Hematopoietic multipotent progenitor cell treated with erythropoietin and hydrocortisone succinate and interleukin-3 and kit ligand, for 6 days (in vitro differentiated cells): Measurements from ENCODE around the gene GNAO1.
"Not testable (repeated sequence)": the region's sequence is repeated elsewhere in the genome, so short reads cannot be mapped to it uniquely, and the experiment has no call there.

Experiments used
- DNase-seq: peaks from one replicate; pipeline ENCODE4 v3.0.0-alpha.2; 2015

The GNAO1 gene

GRCh38 chr16:56370185-56370874 is 179.0 kb downstream of the GNAO1 start:
- DNase-seq: no peak

GRCh38 chr16:56370875-56371659 is 179.8 kb downstream of the GNAO1 start:
- DNase-seq: no peak

DNA sequence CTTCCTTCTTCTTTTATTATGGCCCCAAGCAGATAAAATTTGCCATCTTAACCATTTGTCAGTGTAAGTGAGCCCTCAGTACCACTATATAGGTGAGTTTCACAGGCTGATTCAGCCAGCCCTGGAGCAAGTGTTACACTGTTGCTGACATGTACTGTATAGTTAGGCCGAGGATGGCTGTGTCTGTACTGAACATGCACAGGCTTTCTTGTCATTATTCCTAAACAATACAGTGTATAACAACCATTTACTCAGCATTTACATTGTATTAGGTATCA is 180.3 kb downstream of the GNAO1 start:
- DNase-seq: no peak

DNA sequence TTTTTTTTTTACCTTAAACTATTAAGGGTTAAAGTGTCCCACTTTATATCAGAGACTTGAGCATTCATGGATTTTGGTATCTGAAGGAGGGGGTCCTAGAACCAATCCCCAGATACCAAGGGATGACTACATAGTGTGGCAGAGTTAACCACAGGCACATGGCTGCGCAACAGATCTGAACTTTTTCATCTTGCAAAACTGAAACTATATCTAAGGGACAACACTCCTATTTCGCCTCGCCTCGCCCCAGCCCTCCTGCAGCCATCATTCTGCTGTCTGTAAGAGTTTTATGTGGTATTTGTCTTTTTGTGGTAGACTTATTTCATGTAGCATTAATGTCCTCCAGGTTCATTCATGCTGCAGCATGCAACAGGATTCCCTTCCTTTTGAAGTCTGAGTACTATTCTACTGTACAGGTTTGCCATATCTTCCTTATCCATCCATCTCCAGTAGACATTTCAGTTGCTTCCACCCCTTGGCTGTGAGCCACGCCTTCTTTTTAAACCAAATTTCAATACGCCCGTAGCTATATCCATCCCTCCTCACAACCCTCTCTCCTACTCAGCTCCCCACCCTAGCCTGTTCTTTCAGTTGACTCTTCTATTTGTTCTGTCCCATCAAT is 180.8 kb downstream of the GNAO1 start:
- DNase-seq: peak; percentile 41

DNA sequence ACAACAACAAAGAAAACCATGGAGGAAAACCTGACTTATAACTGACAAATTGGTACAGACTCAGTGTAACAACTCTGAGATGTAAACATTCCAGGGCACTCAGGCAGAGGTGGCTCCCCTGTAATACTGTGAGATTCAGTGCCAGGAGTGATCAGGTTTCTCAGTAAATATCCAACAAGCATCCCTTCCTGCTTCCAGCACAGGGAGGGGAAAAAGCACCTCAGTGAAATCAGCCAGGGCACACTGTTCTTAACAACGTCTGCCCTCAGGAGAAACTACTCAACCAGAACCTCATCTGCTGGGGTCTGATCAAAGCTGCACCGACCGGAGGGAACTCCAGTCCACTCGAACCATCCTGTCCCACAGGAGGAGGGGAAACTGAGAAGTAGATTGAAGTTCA is 181.7 kb downstream of the GNAO1 start:
- no peak for DNase-seq

DNA sequence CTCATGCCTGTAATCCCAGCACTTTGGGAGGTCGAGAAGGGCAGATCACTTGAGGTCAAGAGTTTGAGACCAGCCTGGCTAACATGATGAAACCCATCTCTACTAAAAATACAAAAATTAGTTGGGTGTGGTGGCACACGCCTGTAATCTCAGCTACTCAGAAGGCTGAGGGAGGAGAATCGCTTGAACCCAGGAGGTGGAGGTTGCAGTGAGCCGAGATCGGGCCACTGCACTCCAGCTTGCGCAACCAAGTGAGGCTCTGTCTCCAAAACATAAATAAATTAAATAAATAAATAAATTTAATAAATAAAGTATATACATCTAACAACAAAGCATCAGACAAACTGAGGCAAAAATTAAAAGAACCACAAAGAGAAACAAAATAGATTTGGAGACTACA is 184.5 kb downstream of the GNAO1 start:
- DNase-seq: not testable (repeated sequence)

- not testable (repeated sequence) for DNase-seq
These were observed 187.8 kb downstream of the GNAO1 start for GRCh38 chr16:56379044-56379443.

DNA sequence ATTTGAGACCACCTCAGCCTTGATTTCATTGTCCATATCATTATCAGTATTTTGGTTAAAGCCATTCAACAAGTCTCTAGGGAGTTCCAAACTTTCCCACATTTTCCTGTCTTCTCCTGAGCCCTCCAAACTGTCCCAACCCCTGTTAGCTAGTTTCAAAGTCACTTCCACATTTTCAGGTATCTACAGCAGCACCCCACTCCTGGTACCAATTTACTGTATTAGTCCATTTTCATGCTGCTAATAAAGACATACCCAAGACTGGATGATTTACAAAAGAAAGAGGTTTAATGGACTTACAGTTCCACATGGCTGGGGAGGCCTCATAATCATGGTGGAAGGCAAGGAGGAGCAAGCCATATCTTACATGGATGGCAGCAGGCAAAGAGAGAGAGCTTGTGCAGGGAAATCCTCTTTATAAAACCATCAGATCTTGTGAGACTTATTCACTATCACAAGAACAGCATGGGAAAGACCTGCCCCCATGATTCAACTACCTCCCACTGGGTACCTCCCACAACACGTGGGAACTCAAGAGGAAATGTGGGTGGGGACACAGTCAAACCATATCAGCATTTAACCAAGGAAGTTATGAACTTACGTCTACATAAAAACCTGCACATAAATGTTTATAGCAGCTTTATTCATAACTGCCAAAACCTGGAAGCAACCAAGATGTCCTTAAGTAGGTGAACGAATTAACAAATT is 189.6 kb downstream of the GNAO1 start:
- DNase-seq: not testable (repeated sequence)

DNA sequence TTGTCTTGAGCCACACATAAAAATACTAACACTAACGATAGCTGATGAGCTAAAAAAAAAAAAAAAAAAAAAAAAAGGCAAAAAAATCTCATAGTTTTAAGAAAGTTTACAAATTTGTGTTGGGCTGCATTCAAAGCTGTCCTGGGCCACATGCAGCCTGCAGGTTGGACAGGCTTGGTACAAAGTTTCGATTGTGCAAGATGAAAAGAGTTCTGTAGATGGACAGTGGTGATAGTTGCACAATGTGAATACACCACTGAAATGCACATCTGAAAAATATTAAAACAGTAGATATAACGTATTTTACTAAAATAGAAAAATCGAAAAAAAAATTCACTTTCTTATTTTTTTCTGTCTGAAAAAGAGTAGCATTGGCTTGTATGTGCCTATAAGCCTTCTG is 191.2 kb downstream of the GNAO1 start:
- peak; percentile 15 for DNase-seq

DNA sequence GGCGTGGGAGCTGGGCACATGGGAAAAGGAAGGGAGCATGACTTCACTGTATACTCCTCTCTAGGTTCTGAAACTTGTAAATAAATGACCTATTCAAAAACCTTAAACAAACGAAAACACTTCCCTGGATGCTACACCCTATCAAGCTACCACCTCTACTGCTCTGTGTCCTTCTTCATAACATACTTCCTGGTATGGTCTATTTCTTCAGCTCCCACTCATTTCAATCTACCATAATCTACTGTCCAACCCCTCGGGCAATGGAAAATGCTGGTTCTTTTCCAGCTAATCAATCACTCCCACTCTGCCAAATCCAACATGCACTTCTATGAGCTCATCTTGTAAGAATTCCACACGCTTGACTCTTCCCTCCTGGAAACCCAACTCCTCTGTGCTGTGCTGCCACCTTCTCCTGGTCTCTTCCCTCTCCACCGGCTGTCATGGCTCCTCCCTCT is 191.6 kb downstream of the GNAO1 start:
- no peak for DNase-seq

DNA sequence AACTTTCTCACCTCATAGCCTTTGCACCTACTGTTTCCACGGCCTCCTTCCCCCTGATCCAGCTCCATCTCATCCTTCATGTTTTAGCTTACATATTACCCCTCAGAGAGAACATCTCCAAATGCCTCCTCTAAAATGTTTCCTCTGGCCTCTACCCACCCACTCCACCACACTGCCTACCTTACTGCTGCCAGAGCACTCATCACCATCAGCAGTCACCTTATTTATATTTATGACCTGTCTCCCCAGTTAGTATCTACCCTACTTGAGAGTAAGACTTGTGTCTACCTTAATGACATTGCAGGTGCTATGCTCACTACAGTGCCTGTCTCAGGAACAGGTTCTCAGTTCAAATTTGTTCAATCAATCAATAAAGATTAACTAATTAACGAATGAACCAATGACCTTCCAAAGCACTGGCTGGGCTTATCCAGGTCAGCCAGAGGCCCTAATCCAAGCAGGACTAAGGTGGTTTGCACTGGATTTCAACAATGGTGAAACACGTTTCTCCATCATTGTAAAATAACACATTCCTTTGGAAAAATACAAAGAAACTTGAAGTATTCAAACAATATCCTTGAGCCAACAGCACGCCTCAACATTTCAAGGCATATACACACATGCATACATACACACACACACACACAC is 192.9 kb downstream of the GNAO1 start:
- no peak for DNase-seq

GRCh38 chr16:56387396-56387795 is 196.1 kb downstream of the GNAO1 start:
- no peak for DNase-seq

GRCh38 chr16:56388209-56388608 is 196.9 kb downstream of the GNAO1 start:
- no peak for DNase-seq

DNA sequence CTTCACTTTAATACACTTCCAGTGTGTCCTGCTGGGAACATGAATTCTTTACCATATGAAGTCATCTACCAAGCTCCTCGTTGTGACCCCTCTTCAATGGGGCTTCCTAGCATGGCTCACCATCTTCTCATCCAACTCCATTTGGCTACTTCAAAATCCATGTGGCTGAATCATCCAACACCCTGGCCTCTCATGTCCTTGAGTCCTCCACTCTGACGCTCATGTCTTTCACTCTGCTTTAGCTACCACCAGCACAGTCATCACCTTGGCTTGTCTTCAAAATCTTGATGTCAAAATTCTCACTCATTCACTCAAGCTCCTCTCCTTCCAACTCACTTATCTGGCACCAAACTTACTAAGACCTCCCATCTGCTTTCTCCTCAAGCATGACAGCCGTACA is 198.3 kb downstream of the GNAO1 start:
- DNase-seq: no peak

- DNase-seq: not testable (repeated sequence)
These were observed 205.4 kb downstream of the GNAO1 start for GRCh38 chr16:56396724-56397123.

GRCh38 chr16:56399047-56399446 is 207.8 kb downstream of the GNAO1 start:
- DNase-seq: no peak

- no peak for DNase-seq
These were observed 208.2 kb downstream of the GNAO1 start for GRCh38 chr16:56399486-56399885.

- DNase-seq: no peak
These were observed 209.2 kb downstream of the GNAO1 start for GRCh38 chr16:56400458-56400857.

DNA sequence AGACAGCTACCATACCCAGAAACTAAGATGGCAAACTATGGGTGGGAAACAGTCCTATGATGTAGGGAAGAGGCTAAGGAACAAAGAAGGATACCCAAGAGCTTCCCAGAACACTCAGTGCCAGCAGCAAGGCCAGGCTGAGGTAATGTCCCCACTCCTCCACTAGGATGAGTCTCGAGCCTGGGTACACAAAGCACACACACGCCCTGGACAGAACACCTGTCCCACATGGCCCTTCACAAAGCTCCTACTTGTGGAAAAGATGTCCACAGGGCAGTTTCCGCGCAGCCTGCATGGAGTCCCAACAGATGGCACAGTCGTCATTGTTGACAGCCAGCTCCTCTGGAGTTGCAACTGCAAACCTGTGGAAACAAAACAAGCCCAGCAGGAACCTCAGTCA is 210.2 kb downstream of the GNAO1 start:
- DNase-seq: peak; percentile 46

DNA sequence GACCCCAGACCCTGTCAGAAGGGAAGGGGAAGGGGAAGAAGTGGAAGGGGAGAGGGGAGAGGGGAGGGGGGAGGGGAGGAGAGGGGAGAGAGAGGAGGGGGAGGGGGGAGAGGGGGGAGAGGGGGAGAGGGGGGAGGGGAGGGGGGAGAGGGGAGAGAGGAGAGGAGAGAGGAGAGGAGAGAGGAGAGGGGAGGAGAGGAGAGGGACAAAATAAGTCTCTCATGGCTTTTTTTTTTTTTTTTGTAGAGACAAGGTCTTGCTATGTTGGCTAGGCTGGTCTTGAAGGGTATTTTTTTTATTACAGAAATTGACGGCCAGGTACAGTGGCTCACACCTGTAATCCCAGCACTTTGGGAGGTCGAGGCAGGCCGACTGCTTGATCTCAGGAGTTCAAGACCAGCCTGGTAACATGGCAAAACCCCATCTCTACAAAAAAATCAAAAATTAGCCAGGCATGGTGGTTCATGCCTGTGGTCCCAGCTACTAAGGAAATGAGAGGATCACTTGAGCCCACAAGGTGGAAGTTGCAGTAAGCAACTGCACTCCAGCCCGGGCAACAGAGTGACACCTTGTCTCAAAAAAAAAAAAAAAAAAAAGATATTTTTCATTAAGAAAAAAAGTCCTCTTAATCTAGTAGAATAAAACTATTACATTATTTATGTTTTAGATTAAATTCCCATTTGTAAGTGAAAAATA is 214.8 kb downstream of the GNAO1 start:
- DNase-seq: no peak
